ENCODE data around the gene CKB. TPM values are rescaled to one million over a fixed set of nuclear protein-coding genes. Genes with fewer than 3 reads are reported as not detected.
A peak's percentile ranks its signal among the peaks of the same experiment; 100 is the strongest.

CKB gene
- total and polyA plus RNA-seq, 9 of the 15 experiments (the other 6 are each of a cell fraction or from before 2014, with no cell fraction given), result 23.9 to 692 (median 132) TPM

DNA sequence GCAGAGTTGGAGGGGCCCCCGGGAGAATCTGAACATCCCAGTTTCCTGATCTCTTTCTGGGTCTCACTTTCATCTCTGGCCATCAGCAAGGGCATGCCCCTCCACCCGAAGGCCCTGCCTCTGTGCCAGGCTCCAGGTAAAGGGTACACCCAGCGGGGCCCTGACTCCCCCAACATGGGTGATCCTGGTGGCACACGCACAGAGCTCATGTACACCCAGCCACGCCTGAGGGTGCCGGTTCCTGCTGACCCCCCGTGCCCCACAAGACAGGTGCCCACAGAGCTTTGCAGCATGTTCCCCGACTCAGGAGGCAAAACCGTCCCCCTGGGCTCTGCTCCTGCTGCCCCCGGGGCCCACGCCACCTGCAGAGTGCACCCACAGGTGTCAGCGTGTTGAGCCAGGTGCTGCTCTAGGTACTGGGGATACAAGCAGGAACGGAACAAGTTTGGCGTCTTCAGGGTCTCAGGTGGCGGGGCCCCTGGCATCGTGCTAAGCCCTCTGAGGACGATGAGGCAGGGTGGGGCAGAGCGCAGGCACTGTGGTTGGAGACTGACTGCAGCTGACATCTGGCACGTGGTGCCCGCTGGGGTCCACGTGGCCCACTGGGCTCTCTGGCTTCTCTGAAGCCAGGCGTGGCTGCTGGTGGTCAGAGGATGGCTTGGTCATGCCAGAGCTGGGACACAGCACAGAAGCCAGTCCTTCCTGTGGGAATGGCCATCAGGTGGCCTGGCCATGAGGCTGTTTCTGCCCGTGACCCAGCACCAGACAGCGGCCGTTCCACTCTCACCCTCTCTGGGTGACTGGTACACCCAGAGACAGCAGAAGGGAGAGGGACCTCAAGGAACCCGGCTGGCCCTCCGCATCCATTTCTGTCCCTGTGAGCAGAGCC is 26.1 kb upstream of the CKB start:
- TF ChIP-seq MAFG (tag; conservative IDR thresholded peaks at IDR 0.05) (no peak), TEAD2 (tag; IDR thresholded peaks at IDR 0.05) (no peak), KAT2B (IDR thresholded peaks at IDR 0.05; ENCODE audit: low read depth, low read length) (no peak), LEF1 (IDR thresholded peaks at IDR 0.05) (no peak), SMAD1 (IDR thresholded peaks at IDR 0.05; ENCODE audit: low read depth, low read length, partially characterized antibody) (no peak)
- TF ChIP-seq, protein P1, sequence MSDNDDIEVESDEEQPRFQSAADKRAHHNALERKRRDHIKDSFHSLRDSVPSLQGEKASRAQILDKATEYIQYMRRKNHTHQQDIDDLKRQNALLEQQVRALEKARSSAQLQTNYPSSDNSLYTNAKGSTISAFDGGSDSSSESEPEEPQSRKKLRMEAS (CRISPR knock-in tag; IDR thresholded peaks at IDR 0.05), result 0 out of 2 replicates have a peak, but pooled peaks have one; percentile 28
- Histone ChIP-seq H3K9ac (ENCODE audit: insufficient read depth in 1 of 2, low read depth in 2 of 2, low read length in 2 of 2) (no peak overlapping the region), H2AFZ (ENCODE audit: low read depth, low read length) (no peak overlapping the region), H3K79me2 (ENCODE audit: control insufficient read depth, insufficient read depth, low read length) (no peaks in the 10 kb centered on the region), H3K9me3 (replicated peaks; ENCODE audit: control insufficient read depth, insufficient read depth, low read depth, low read length) (no peaks in the 10 kb centered on the region), H3K4me1 (replicated peaks in 1 of 2; ENCODE audit: control insufficient read depth in 2 of 2, insufficient read depth in 2 of 2, low read length in 2 of 2) (peaks cover 0 to 69% of the 10 kb centered on the region in 2 experiments; a peak in 2 of 5 replicates), H3K4me3 (no peak overlapping the region), H3K4me2 (ENCODE audit: insufficient read depth, low read length) (no peak overlapping the region), H3K27ac (ENCODE audit: extremely low read depth, low read depth, low read length) (no peak overlapping the region), H4K20me1 (replicated peaks; ENCODE audit: control insufficient read depth, insufficient read depth, low read length) (peaks cover 7% of the 10 kb centered on the region), H3K36me3 (ENCODE audit: control insufficient read depth, insufficient read depth, low read length) (no peaks in the 10 kb centered on the region), H3K9me1 (ENCODE audit: control insufficient read depth, insufficient read depth, low read length) (no peaks in the 10 kb centered on the region), H3K27me3 (ENCODE audit: control insufficient read depth in 2 of 2, insufficient read depth in 2 of 2, low read length in 2 of 2) (no peaks in the 10 kb centered on the region)
- POLR2A ChIA-PET, result interaction anchor here (0.9 kb wide), 1 partner anchor 13 kb away, joined by 4 read pairs; no protein-coding TSS in a partner anchor
- ATAC-seq (no peak), FAIRE-seq (no peak), DNase-seq (ENCODE audit: extremely low read depth in 1 of 4, low spot score in 3 of 4) (no peak)
- intact Hi-C loops (cut with micrococcal nuclease) (loop anchor here (5.0 to 10.0 kb wide), 2 partner anchors 46 to 474 kb away; no protein-coding TSS in a partner anchor), in situ Hi-C loops (cut with MboI) (no loop called here)
- no TSS peak for BruUV-seq (replicated peaks)
- 43% methylated on average over 15 of the region's 27 CpGs for WGBS (ENCODE audit: insufficient coverage, low coverage, missing lambda C conversion rate)
- CTCF ChIA-PET (ENCODE audit: low intra/inter-chr PET ratio), result no interaction called here
